ENCODE data around the gene NOS1AP. TPM values are rescaled to one million over a fixed set of nuclear protein-coding genes. Genes with fewer than 3 reads are reported as not detected.

The NOS1AP gene
- total and polyA plus RNA-seq, 2 experiments from 2014 or later: 5.8 to 6.6 TPM

GRCh38 chr1:162138112-162138511 is 68.6 kb downstream of the NOS1AP start (continued):
- TF ChIP-seq REST (IDR thresholded peaks at IDR 0.05; ENCODE audit: unreplicated experiment) (no peak), ETS1 (IDR thresholded peaks at IDR 0.05) (no peak)

- Histone ChIP-seq H2AFZ (no peak overlapping the region), H3K4me1 (ENCODE audit: insufficient read depth) (peaks cover 33% of the 10 kb centered on the region), H3F3A (replicated peaks; ENCODE audit: low read depth) (no peaks in the 10 kb centered on the region), H3K4me3 (no peak overlapping the region), H3K27me3 (ENCODE audit: insufficient read depth) (no peaks in the 10 kb centered on the region), H3K9me2 (ENCODE audit: insufficient read depth) (no peaks in the 10 kb centered on the region), H3K36me3 (ENCODE audit: insufficient read depth) (no peaks in the 10 kb centered on the region), H3K79me2 (replicated peaks; ENCODE audit: insufficient read depth) (peaks cover 77% of the 10 kb centered on the region), H3K4me2 (no peak overlapping the region), H4K20me1 (replicated peaks; ENCODE audit: insufficient read depth) (0 out of 2 replicates have a peak, but pooled peaks cover 4% of the 10 kb centered on the region), H3K27ac (ENCODE audit: low read depth) (no peak overlapping the region)
- no peaks in the 10 kb centered on the region for H3K36me3 Mint-ChIP-seq (ENCODE audit: low read depth)
- ATAC-seq (no peak), DNase-seq (ENCODE audit: low spot score) (no peak)
- no peaks in the 10 kb centered on the region for H3K9me3 Mint-ChIP-seq
- peaks cover 6% of the 10 kb centered on the region for H3K27me3 Mint-ChIP-seq (ENCODE audit: insufficient read depth, low read depth, poor library complexity)
- H3K27ac Mint-ChIP-seq: no peak overlapping the region
- TF ChIP-seq ZNF114 (CRISPR knock-in tag; IDR thresholded peaks at IDR 0.05): no peak
- no peak for TF ChIP-seq STAT1 (IDR thresholded peaks at IDR 0.05; ENCODE audit: unreplicated experiment)
- no peak for TF ChIP-seq REST (IDR thresholded peaks at IDR 0.05; ENCODE audit: unreplicated experiment)
- TF ChIP-seq ZNF462 (CRISPR knock-in tag; IDR thresholded peaks at IDR 0.05): no peak
- no peak for TF ChIP-seq EZH2phosphoT487 (IDR thresholded peaks at IDR 0.05; ENCODE audit: unreplicated experiment)
- no peak for TF ChIP-seq NANOG (IDR thresholded peaks at IDR 0.05; ENCODE audit: borderline replicate concordance)
- TF ChIP-seq ETS1 (IDR thresholded peaks at IDR 0.05): no peak
- no peak overlapping the region for H3K4me3 Mint-ChIP-seq
- peaks cover 61% of the 10 kb centered on the region for H3K4me1 Mint-ChIP-seq
Observed at GRCh38 chr1:162138599-162139181, 69.2 kb downstream of the NOS1AP start.
